ELR (cell line): ENCODE data around the gene ADAMTS16.

Source experiments
- DNase-seq: peaks from one replicate; pipeline ENCODE4 v3.0.0-alpha.2; 2015; ENCODE audit warnings: low read depth

The ADAMTS16 gene

GRCh38 chr5:5348135-5348534 lies 208.0 kb downstream of the ADAMTS16 start:
- no peak for DNase-seq

GRCh38 chr5:5348576-5348975 lies 208.4 kb downstream of the ADAMTS16 start:
- no peak for DNase-seq

- peak; percentile 74 for DNase-seq
Measured at GRCh38 chr5:5350101-5350500, 210.0 kb downstream of the ADAMTS16 start.

GRCh38 chr5:5351288-5351979 lies 211.3 kb downstream of the ADAMTS16 start:
- DNase-seq: peak; percentile 77

GRCh38 chr5:5352675-5353074 lies 212.5 kb downstream of the ADAMTS16 start:
- no peak for DNase-seq

GRCh38 chr5:5353681-5354080 lies 213.6 kb downstream of the ADAMTS16 start:
- DNase-seq: no peak

GRCh38 chr5:5356765-5357164 lies 216.6 kb downstream of the ADAMTS16 start:
- DNase-seq: no peak

- no peak for DNase-seq
Measured at GRCh38 chr5:5359618-5360017, 219.5 kb downstream of the ADAMTS16 start.

GRCh38 chr5:5360363-5360940 lies 220.3 kb downstream of the ADAMTS16 start:
- DNase-seq: no peak

GRCh38 chr5:5360941-5361520 lies 220.9 kb downstream of the ADAMTS16 start:
- no peak for DNase-seq

GRCh38 chr5:5363045-5363444 lies 222.9 kb downstream of the ADAMTS16 start:
- DNase-seq: peak; percentile 36

GRCh38 chr5:5364932-5365331 lies 224.8 kb downstream of the ADAMTS16 start:
- no peak for DNase-seq

- DNase-seq: no peak
Measured at GRCh38 chr5:5367739-5368138, 227.6 kb downstream of the ADAMTS16 start.

- DNase-seq: no peak
Measured at GRCh38 chr5:5369051-5369605, 229.0 kb downstream of the ADAMTS16 start.
